ENCODE data around the gene SLC51B. TPM values are rescaled to one million over a fixed set of nuclear protein-coding genes. Genes with fewer than 3 reads are reported as not detected.

The SLC51B gene
- polyA plus RNA-seq, 1 of the 3 experiments (the other 2 are of a cell fraction) = not detected

DNA sequence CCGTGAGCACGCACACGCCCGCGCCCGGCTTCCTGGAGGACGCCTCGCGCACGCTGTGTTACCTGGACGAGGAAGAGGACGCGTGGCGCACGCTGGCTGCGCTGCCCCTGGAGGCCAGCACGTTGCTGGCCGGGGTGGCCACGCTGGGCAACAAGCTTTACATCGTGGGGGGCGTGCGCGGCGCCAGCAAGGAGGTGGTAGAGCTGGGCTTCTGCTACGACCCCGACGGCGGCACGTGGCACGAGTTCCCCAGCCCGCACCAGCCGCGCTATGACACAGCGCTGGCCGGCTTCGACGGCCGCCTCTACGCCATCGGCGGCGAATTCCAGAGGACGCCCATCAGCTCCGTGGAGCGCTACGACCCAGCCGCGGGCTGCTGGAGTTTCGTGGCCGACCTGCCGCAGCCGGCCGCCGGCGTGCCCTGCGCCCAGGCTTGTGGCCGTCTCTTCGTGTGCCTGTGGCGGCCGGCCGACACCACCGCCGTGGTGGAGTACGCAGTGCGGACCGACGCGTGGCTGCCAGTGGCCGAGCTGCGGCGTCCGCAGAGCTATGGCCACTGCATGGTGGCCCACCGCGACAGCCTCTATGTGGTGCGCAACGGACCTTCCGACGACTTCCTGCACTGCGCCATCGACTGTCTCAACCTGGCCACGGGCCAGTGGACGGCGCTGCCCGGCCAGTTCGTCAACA, 32.2 kb downstream of the SLC51B start:
- peaks cover 0 to 1% of the 10 kb centered on the region in 2 experiments; a peak in 1 of 4 replicates for H3K4me1 ChIP-seq (ENCODE audit: control insufficient read depth in 1 of 2, insufficient read depth in 2 of 2, low read depth in 1 of 2, low read length in 1 of 2)
- no peak overlapping the region for H2AFZ ChIP-seq (ENCODE audit: low read depth)
- ChIA-PET POLR2A (no interaction called here), CTCF (interaction anchor here (0.8 to 4.6 kb wide), 10 partner anchors 9 to 43 kb away, joined by 3 to 39 read pairs (median 4); partner anchors contain the start of gene RASL12)
- DNase-seq = no peak
- H3K9me3 ChIP-seq = no peaks in the 10 kb centered on the region
- H3K4me2 ChIP-seq = no peak overlapping the region
- H3K79me2 ChIP-seq (ENCODE audit: insufficient read depth) = no peaks in the 10 kb centered on the region
- no peak overlapping the region for H3K9ac ChIP-seq
- WGBS (ENCODE audit: low lambda C conversion rate) = 75% methylated on average over 23 of the region's 85 CpGs
- 0 out of 2 replicates have a peak, but pooled peaks cover 6% of the 10 kb centered on the region for H3K27me3 ChIP-seq (ENCODE audit: insufficient read depth)
- H3K9me2 ChIP-seq = no peaks in the 10 kb centered on the region
- H3K27ac ChIP-seq (ENCODE audit: low read depth in 2 of 2, low read length in 1 of 2) = no peak overlapping the region
- H3K36me3 ChIP-seq (replicated peaks in 1 of 2; ENCODE audit: control insufficient read depth in 1 of 2, insufficient read depth in 2 of 2, low read length in 1 of 2) = no peaks in the 10 kb centered on the region
- TF ChIP-seq EP300 (IDR thresholded peaks at IDR 0.05; ENCODE audit: borderline replicate concordance in 1 of 2, low read depth in 1 of 2, low read length in 1 of 2) (no peak), MEF2A (IDR thresholded peaks at IDR 0.05; ENCODE audit: borderline replicate concordance, low read depth) (no peak), POLR2AphosphoS5 (IDR thresholded peaks at IDR 0.05; ENCODE audit: low read depth, low read length) (no peak), SIN3A (IDR thresholded peaks at IDR 0.05; ENCODE audit: borderline replicate concordance, low read depth, low read length) (no peak), RCOR1 (IDR thresholded peaks at IDR 0.05; ENCODE audit: low read length) (no peak)
- TF ChIP-seq, protein P1, sequence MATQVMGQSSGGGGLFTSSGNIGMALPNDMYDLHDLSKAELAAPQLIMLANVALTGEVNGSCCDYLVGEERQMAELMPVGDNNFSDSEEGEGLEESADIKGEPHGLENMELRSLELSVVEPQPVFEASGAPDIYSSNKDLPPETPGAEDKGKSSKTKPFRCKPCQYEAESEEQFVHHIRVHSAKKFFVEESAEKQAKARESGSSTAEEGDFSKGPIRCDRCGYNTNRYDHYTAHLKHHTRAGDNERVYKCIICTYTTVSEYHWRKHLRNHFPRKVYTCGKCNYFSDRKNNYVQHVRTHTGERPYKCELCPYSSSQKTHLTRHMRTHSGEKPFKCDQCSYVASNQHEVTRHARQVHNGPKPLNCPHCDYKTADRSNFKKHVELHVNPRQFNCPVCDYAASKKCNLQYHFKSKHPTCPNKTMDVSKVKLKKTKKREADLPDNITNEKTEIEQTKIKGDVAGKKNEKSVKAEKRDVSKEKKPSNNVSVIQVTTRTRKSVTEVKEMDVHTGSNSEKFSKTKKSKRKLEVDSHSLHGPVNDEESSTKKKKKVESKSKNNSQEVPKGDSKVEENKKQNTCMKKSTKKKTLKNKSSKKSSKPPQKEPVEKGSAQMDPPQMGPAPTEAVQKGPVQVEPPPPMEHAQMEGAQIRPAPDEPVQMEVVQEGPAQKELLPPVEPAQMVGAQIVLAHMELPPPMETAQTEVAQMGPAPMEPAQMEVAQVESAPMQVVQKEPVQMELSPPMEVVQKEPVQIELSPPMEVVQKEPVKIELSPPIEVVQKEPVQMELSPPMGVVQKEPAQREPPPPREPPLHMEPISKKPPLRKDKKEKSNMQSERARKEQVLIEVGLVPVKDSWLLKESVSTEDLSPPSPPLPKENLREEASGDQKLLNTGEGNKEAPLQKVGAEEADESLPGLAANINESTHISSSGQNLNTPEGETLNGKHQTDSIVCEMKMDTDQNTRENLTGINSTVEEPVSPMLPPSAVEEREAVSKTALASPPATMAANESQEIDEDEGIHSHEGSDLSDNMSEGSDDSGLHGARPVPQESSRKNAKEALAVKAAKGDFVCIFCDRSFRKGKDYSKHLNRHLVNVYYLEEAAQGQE (IDR thresholded peaks at IDR 0.05; ENCODE audit: low read depth, low read length) = no peak
- TF ChIP-seq, protein P2, sequence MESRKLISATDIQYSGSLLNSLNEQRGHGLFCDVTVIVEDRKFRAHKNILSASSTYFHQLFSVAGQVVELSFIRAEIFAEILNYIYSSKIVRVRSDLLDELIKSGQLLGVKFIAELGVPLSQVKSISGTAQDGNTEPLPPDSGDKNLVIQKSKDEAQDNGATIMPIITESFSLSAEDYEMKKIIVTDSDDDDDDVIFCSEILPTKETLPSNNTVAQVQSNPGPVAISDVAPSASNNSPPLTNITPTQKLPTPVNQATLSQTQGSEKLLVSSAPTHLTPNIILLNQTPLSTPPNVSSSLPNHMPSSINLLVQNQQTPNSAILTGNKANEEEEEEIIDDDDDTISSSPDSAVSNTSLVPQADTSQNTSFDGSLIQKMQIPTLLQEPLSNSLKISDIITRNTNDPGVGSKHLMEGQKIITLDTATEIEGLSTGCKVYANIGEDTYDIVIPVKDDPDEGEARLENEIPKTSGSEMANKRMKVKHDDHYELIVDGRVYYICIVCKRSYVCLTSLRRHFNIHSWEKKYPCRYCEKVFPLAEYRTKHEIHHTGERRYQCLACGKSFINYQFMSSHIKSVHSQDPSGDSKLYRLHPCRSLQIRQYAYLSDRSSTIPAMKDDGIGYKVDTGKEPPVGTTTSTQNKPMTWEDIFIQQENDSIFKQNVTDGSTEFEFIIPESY (IDR thresholded peaks at IDR 0.05; ENCODE audit: borderline replicate concordance, low read depth) = no peak
- TF ChIP-seq, protein P3, sequence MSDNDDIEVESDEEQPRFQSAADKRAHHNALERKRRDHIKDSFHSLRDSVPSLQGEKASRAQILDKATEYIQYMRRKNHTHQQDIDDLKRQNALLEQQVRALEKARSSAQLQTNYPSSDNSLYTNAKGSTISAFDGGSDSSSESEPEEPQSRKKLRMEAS (IDR thresholded peaks at IDR 0.05; ENCODE audit: low read depth) = no peak
- TF ChIP-seq, protein P4, sequence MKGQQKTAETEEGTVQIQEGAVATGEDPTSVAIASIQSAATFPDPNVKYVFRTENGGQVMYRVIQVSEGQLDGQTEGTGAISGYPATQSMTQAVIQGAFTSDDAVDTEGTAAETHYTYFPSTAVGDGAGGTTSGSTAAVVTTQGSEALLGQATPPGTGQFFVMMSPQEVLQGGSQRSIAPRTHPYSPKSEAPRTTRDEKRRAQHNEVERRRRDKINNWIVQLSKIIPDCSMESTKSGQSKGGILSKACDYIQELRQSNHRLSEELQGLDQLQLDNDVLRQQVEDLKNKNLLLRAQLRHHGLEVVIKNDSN (IDR thresholded peaks at IDR 0.05; ENCODE audit: borderline replicate concordance, low read depth) = no peak
- TF ChIP-seq, protein P5, sequence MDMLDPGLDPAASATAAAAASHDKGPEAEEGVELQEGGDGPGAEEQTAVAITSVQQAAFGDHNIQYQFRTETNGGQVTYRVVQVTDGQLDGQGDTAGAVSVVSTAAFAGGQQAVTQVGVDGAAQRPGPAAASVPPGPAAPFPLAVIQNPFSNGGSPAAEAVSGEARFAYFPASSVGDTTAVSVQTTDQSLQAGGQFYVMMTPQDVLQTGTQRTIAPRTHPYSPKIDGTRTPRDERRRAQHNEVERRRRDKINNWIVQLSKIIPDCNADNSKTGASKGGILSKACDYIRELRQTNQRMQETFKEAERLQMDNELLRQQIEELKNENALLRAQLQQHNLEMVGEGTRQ (IDR thresholded peaks at IDR 0.05; ENCODE audit: borderline replicate concordance, low read depth, low read length) = no peak
- no peaks in the 10 kb centered on the region for H3F3A ChIP-seq (replicated peaks; ENCODE audit: insufficient read depth)
- H3K4me3 ChIP-seq (ENCODE audit: low read depth in 2 of 2, low read length in 1 of 2) = no peak overlapping the region
- H4K20me1 ChIP-seq (ENCODE audit: insufficient read depth) = no peaks in the 10 kb centered on the region

All from SK-N-SH (cell line).